CD14-positive monocyte (primary cell): ENCODE measurements around the gene PLSCR3. TPM values are rescaled to one million over a fixed set of nuclear protein-coding genes. Genes with fewer than 3 reads are reported as not detected.
A peak's percentile ranks its signal among the peaks of the same experiment; 100 is the strongest.

Source experiments
- DNase-seq, 3 donors: peaks; one replicate each; pipeline ENCODE4 v3.0.0-alpha.2; 2011 to 2022
- H2AFZ ChIP-seq: 2 replicates; pipeline ENCODE4 v1.6.0; 2012; ENCODE audit warnings: mild to moderate bottlenecking, low read depth, low read length, inconsistent platforms; ENCODE audit not compliant: insufficient read depth, poor library complexity, severe bottlenecking
- H3K27ac ChIP-seq, 2 donors: 1 replicate in 1 of 2; 2 replicates in 1 of 2; pipeline ENCODE4 v1.5.1; 2012 to 2013; ENCODE audit warnings: low read length in 2 of 2, control low read depth in 1 of 2, inconsistent platforms in 1 of 2, low read depth in 1 of 2, mild to moderate bottlenecking in 1 of 2
- H3K27me3 ChIP-seq, 2 donors: one replicate each; pipeline versions ENCODE4 v1.6.0 to v1.6.1; 2011 to 2013; ENCODE audit warnings: low read length in 2 of 2; ENCODE audit not compliant: control insufficient read depth in 2 of 2, insufficient read depth in 2 of 2
- H3K36me3 ChIP-seq, 2 donors: replicated peaks in 1 of 2; 1 replicate in 1 of 2; 2 replicates in 1 of 2; pipeline versions ENCODE4 v1.5.1 to v1.6.1; 2012 to 2013; ENCODE audit warnings: low read length in 2 of 2, control low read depth in 1 of 2, inconsistent platforms in 1 of 2, mild to moderate bottlenecking in 1 of 2; ENCODE audit not compliant: insufficient read depth in 2 of 2, control insufficient read depth in 1 of 2
- H3K4me1 ChIP-seq, 2 donors: 1 replicate in 1 of 2; 2 replicates in 1 of 2; pipeline versions ENCODE4 v1.5.1 to v1.6.1; 2012 to 2013; ENCODE audit warnings: low read length in 2 of 2, control low read depth in 1 of 2, inconsistent platforms in 1 of 2, mild to moderate bottlenecking in 1 of 2, moderate library complexity in 1 of 2; ENCODE audit not compliant: insufficient read depth in 2 of 2, control insufficient read depth in 1 of 2
- H3K4me2 ChIP-seq: replicated peaks from 2 replicates; pipeline ENCODE3; 2012; ENCODE audit warnings: low read length, moderate library complexity, mild to moderate bottlenecking; ENCODE audit not compliant: poor library complexity, severe bottlenecking; ENCODE audit errors: extremely low read depth
- H3K4me3 ChIP-seq, 3 experiments: fragments of 200-600 bp in 1 of 3; sonication (generic) in 1 of 3; replicated peaks in 1 of 3; 1 replicate in 2 of 3; 2 replicates in 1 of 3; pipeline ENCODE4 v1.5.1; 2011 to 2013; ENCODE audit warnings: low read length in 3 of 3, mild to moderate bottlenecking in 3 of 3, control low read depth in 2 of 3, low read depth in 2 of 3, inconsistent platforms in 1 of 3, moderate library complexity in 1 of 3
- H3K79me2 ChIP-seq: 2 replicates; pipeline ENCODE4 v1.6.0; 2012; ENCODE audit warnings: mild to moderate bottlenecking, control low read depth, inconsistent platforms, low read length, moderate library complexity; ENCODE audit not compliant: insufficient read depth
- H3K9ac ChIP-seq: 2 replicates; pipeline ENCODE4 v1.6.0; 2017; ENCODE audit warnings: low read length, mild to moderate bottlenecking; ENCODE audit not compliant: insufficient read depth, poor library complexity, severe bottlenecking
- H3K9me3 ChIP-seq, 2 donors: replicated peaks in 1 of 2; 1 replicate in 1 of 2; 2 replicates in 1 of 2; pipeline versions ENCODE4 v1.5.1 to v1.6.1; 2012 to 2013; ENCODE audit warnings: low read length in 2 of 2, control low read depth in 1 of 2; ENCODE audit not compliant: control insufficient read depth in 1 of 2, insufficient read depth in 1 of 2
- H4K20me1 ChIP-seq: 2 replicates; pipeline ENCODE4 v1.6.0; 2012; ENCODE audit warnings: mild to moderate bottlenecking, low read length, control low read depth, moderate library complexity; ENCODE audit not compliant: insufficient read depth
- H3K27ac Mint-ChIP-seq, 7 donors: one replicate each; pipeline ENCODE4 v1.8.0; 2020; ENCODE audit warnings: mild to moderate bottlenecking in 7 of 7, mixed read lengths in 7 of 7, moderate library complexity in 6 of 7, inconsistent platforms in 2 of 7
- H3K27me3 Mint-ChIP-seq, 3 donors: one replicate each; pipeline ENCODE4 v1.8.0; 2021 to 2022; ENCODE audit warnings: low read depth in 3 of 3, mild to moderate bottlenecking in 3 of 3, mixed read lengths in 3 of 3, moderate library complexity in 3 of 3, inconsistent platforms in 1 of 3
- H3K36me3 Mint-ChIP-seq, 2 donors: one replicate each; pipeline ENCODE4 v1.8.0; 2020; ENCODE audit warnings: mixed read lengths in 2 of 2, inconsistent platforms in 1 of 2, mild to moderate bottlenecking in 1 of 2
- H3K4me1 Mint-ChIP-seq: one replicate; pipeline ENCODE4 v1.8.0; 2020; ENCODE audit warnings: mild to moderate bottlenecking, mixed read lengths
- H3K4me3 Mint-ChIP-seq, 2 donors: one replicate each; pipeline ENCODE4 v1.8.0; 2020; ENCODE audit warnings: mild to moderate bottlenecking in 2 of 2, mixed read lengths in 2 of 2, moderate library complexity in 1 of 2
- H3K9me3 Mint-ChIP-seq, 7 donors: one replicate each; pipeline ENCODE4 v1.8.0; 2020 to 2022; ENCODE audit warnings: mixed read lengths in 7 of 7, mild to moderate bottlenecking in 6 of 7, moderate library complexity in 6 of 7, inconsistent platforms in 2 of 7
- WGBS: methylation state at CpG from one replicate; pipeline ENCODE4 v1.1.5; 2013; ENCODE audit warnings: missing lambda C conversion rate; ENCODE audit not compliant: insufficient coverage; 5-methylcytosine and 5-hydroxymethylcytosine counted together
- intact Hi-C, 2 donors: fragments of 100-400 bp; cut with micrococcal nuclease; formaldehyde crosslinking; loops; one replicate each; pipeline versions ENCODE4 v1.15.0 to v1.15.1; 2023
- polyA plus RNA-seq, 3 donors: library from polyadenylated mRNA; depleted of rRNA in 1 of 3; unstranded in 2 of 3; stranded (reverse) in 1 of 3; fragments of 300-500 nt in 2 of 3; fragments of >200 nt in 1 of 3; fragmentation: Illumina TruSeq in 2 of 3; gene quantifications; 1 replicate in 2 of 3; 2 replicates in 1 of 3; pipeline ENCODE4 v1.2.3, GENCODE V29; 2012 to 2021
- TF ChIP-seq, protein P1 (sequence below): fragments of 200-600 bp; IDR thresholded peaks from one replicate; pipeline ENCODE4 v1.8.0; 2022; ENCODE audit warnings: antibody characterized with exemption, mild to moderate bottlenecking

Gene PLSCR3
- polyA plus RNA-seq, 3 donors = 37.6 to 70.4 (median 45.7) TPM

DNA sequence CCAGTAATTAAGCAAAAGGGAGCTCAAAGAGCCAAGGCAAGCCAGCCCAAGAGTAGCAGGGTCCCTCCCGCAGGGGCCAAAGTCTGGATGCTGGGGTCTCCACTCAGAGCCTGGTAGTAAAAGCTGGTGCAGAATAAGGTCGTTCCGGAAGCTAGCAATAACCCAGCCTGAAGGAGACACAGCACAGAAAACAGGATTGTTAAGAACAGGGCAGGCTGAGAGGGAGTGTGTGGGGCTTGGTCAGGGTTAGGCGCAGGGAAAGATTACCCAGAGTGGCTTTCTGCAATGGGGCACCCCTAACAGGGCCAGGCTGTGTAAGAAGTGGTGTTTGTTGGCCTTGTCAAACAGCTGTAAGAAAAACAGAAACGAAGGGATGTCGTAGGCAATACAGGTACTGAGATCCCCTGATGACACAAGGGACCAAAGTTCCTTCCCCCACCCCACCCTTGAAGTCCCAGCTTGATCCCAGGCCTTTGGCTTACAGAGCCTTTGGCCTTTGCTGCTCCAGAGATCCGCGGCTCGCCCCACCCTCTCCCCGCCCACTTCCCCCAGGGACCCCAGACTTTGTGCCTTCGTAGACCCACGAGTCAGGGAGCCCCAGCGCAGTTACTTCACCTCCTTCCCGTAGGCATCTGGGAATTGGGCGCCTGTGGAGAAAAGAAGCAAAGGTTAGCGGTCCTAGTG, 8.9 kb upstream of the PLSCR3 start:
- TF ChIP-seq, protein P1, sequence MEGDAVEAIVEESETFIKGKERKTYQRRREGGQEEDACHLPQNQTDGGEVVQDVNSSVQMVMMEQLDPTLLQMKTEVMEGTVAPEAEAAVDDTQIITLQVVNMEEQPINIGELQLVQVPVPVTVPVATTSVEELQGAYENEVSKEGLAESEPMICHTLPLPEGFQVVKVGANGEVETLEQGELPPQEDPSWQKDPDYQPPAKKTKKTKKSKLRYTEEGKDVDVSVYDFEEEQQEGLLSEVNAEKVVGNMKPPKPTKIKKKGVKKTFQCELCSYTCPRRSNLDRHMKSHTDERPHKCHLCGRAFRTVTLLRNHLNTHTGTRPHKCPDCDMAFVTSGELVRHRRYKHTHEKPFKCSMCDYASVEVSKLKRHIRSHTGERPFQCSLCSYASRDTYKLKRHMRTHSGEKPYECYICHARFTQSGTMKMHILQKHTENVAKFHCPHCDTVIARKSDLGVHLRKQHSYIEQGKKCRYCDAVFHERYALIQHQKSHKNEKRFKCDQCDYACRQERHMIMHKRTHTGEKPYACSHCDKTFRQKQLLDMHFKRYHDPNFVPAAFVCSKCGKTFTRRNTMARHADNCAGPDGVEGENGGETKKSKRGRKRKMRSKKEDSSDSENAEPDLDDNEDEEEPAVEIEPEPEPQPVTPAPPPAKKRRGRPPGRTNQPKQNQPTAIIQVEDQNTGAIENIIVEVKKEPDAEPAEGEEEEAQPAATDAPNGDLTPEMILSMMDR = no peak
- WGBS = 34% methylated on average over 8 of the region's 16 CpGs
- peak overlapping the region; percentile 57 to 86 (median 62) for H3K4me3 ChIP-seq
- H3K4me1 ChIP-seq = peaks cover 13 to 24% of the 10 kb centered on the region in 2 donors
- no peaks in the 10 kb centered on the region for H3K9me3 ChIP-seq
- peak overlapping the region; percentile 90 for H2AFZ ChIP-seq
- H3K27me3 ChIP-seq = peaks cover 4 to 25% of the 10 kb centered on the region in 2 donors
- peaks cover 3% of the 10 kb centered on the region for H3K79me2 ChIP-seq
- peak overlapping the region; percentile 86 to 89 for H3K4me3 Mint-ChIP-seq
- intact Hi-C loops = loop anchor here in 1 of 2 donors (2.0 to 10.0 kb wide), 4 partner anchors 74 to 188 kb away; partner anchors contain the start of genes ACADVL, CTDNEP1, DLG4 and ELP5
- peak overlapping the region; percentile 92 for H3K4me2 ChIP-seq
- H3K4me1 Mint-ChIP-seq = peaks cover 21% of the 10 kb centered on the region
- peaks cover 5% of the 10 kb centered on the region in 2 donors for H3K36me3 Mint-ChIP-seq
- no peaks in the 10 kb centered on the region for H4K20me1 ChIP-seq
- DNase-seq = peak in 1 of 3 donors; percentile 3
- H3K9ac ChIP-seq = peak overlapping the region; percentile 62
- peaks cover 26 to 33% (median 26%) of the 10 kb centered on the region in 3 donors for H3K27me3 Mint-ChIP-seq
- H3K9me3 Mint-ChIP-seq = peaks cover 0 to 11% (median 0%) of the 10 kb centered on the region in 7 donors
- H3K27ac ChIP-seq = peak overlapping the region; percentile 59 to 70
- H3K36me3 ChIP-seq = no peaks in the 10 kb centered on the region
- peak overlapping the region; percentile 67 to 98 (median 92) for H3K27ac Mint-ChIP-seq

DNA sequence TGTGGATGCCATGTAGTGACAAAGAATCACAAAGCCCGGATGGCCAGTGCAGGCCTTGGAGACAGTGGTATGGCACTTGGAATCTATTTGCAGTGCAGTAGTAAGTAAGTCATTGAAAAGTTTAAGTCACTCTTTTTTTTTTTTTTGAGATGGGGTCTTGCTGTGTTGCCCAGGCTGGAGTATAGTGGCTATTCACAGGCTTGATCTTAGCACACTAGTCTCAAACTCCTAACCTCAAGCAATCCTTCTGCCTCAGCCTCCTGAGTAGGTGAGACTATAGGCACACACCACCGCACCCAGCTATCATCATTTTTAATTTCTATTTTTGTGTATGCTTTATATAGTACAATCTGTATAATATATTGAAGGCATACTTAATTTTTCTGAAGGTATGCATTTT, 4.3 kb upstream of the PLSCR3 start:
- Histone ChIP-seq H3K9me3 (no peaks in the 10 kb centered on the region), H2AFZ (no peak overlapping the region), H3K4me2 (no peak overlapping the region), H3K4me3 (no peak overlapping the region), H3K27me3 (no peaks in the 10 kb centered on the region), H3K27ac (no peak overlapping the region), H3K4me1 (peaks cover 19 to 23% of the 10 kb centered on the region in 2 donors), H3K9ac (no peak overlapping the region), H3K36me3 (no peaks in the 10 kb centered on the region), H3K79me2 (peaks cover 3% of the 10 kb centered on the region), H4K20me1 (no peaks in the 10 kb centered on the region)
- no peak for DNase-seq
- TF ChIP-seq, protein P1 = no peak
- Mint-ChIP-seq H3K4me3 (no peak overlapping the region), H3K4me1 (peaks cover 18% of the 10 kb centered on the region), H3K27ac (no peak overlapping the region), H3K27me3 (peaks cover 0 to 6% (median 0%) of the 10 kb centered on the region in 3 donors), H3K9me3 (peaks cover 0 to 3% (median 0%) of the 10 kb centered on the region in 7 donors), H3K36me3 (peaks cover 0 to 5% of the 10 kb centered on the region in 2 donors)
- intact Hi-C loops = no loop called here
- no CpG with 5 or more reads among the region's 2 CpGs for WGBS
